ENCODE data around the gene JAML.

DNA sequence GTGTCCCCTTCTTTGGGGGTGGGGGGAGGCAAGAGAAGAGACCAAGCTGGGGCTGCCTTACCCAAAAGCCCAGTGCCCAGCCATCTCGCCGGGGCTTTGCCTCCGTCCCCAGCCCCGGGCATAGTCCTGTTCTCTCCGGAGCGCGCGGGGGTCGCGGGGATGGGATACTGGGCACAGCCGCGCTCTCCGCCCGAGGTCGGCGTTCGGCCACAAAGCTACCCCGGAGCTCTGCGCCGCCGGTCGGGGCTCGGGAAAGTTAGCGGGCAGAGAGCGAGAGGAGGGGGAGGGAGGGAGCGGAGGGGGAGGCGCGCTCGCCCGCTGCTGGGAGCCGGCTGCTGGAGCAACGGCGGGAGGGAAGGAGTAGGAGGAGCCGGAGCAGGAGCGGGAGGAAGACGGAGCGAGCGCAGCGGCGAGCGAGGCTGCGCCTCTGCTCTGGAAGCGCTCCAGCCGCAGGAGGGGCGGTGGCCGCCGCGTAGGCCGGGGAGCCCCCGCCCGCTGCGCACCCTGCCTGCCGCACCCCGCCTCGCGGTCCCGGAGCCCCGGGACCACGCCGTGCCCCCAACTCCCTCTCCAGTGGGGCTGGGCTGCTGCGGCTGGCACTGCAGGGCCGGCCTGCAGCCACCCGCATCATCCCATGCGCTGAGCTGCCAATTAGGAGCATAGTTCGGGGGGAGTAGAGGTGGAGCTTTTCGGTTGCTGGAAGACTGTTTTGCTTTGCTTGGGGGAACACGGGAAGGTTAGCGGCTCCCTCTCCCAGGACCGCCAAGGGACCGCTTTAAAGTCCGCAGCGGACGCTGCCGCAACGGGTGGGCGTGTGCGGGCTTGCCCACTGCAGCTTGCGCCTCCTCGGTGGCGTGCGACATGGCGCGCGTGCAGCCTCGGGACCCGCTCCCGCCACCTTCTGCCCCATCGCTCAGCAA lies 72.0 kb downstream of the JAML start, which contains the start of gene SCN4B:
- TF ChIP-seq YY1 (IDR thresholded peaks at IDR 0.05; ENCODE audit: insufficient read depth, insufficient read length) (no peak), ZNF274 (IDR thresholded peaks at IDR 0.05; ENCODE audit: low read depth, low read length) (no peak)
